ENCODE data around the gene SESTD1.
"Not testable (repeated sequence)": the region's sequence is repeated elsewhere in the genome, so short reads cannot be mapped to it uniquely, and the experiment has no call there.

The SESTD1 gene

GRCh38 chr2:179106342-179106675 is 158.3 kb downstream of the SESTD1 start:
- no peak for DNase-seq (ENCODE audit: low spot score)

- no peak for DNase-seq (ENCODE audit: low spot score)
These were observed 159.9 kb downstream of the SESTD1 start for GRCh38 chr2:179104736-179105135.

DNA sequence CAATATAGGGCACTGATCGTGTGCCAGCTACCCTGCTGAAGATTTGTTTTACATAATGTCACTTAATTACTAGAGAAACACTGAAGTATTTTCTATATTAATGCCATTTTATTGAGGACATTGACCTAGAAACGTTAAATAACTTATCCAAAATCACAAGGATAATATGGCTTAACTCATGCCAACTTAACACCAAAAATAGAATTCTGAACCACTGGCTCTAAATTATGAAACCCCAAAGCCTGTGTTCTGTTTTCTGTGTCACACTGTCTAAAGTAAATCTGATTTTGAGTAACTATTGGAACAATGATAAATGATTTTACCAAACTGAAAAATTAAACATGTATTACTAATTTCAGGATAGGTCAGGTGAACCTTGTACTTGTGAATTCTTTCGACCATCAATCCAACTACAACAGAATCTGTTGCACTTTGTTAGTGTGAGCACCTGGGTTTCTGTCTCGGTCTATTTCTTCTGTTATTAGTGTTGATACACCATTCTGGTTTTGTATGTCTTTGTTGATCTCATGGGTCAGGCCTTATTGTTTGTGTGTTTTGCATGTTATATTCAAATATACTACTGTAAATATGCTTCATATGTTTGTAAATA is 166.4 kb downstream of the SESTD1 start:
- no peak for DNase-seq (ENCODE audit: low spot score)

GRCh38 chr2:179097131-179097530 is 167.5 kb downstream of the SESTD1 start:
- no peak for DNase-seq (ENCODE audit: low spot score)

GRCh38 chr2:179096090-179096489 is 168.5 kb downstream of the SESTD1 start:
- DNase-seq (ENCODE audit: low spot score): no peak

DNA sequence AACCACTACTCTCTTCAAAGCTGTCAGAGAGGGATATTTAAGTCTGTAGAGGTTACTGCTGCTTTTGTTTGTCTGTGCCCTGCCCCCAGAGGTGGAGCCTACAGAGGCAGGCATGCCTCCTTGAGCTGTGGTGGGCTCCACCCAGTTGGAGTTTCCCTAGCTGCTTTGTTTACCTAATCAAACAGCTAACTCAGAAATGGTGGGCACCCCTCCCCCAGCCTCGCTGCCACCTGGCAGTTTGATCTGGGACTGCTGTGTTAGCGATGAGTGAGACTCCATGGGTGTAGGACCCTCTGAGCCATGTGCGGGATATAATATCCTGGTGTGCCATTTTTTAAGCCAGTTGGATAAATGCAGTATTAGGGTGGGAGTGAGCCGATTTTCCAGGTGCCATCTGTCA is 171.7 kb downstream of the SESTD1 start:
- not testable (repeated sequence) for DNase-seq (ENCODE audit: low spot score)

DNA sequence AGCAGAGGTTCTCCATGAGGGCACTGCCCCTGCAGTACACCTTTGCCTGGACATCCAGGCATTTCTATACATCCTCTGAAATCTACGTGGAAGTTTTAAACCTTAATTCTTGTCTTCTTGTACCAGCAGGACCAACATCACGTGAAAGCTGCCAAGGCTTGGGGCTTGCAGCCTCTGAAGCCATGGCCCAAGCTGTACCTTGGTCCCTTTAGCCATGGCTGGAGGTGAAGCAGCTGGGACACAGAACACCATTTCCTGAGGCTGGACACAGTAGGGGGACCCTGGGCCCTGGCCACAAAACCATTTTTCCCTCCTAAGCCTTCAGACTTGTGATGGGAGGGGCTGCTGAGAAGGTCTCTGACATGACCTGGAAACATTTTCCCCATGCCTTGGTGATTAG is 181.9 kb downstream of the SESTD1 start:
- DNase-seq (ENCODE audit: low spot score): no peak

GRCh38 chr2:179081954-179082353 is 182.7 kb downstream of the SESTD1 start:
- no peak for DNase-seq (ENCODE audit: low spot score)

DNA sequence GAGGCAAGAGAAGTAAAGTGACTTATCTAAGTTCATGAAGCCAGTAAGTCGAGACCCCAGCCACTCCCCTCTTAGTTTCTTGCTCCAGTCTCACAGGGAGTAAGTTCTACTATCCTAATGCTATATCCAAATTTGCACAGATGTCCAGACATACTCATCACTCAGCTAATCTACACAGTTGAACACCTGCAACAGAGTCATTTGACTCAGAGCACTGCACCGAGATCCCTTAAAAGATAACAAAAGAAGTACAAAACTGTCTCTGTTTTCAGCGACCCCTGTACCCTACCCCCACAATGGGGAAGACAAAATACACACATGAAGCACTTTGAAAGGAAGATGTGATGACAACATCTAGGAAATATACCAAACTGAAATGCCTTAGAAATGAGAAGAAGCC is 192.1 kb downstream of the SESTD1 start:
- DNase-seq (ENCODE audit: low spot score): no peak

GRCh38 chr2:179071810-179072355 is 192.7 kb downstream of the SESTD1 start:
- DNase-seq (ENCODE audit: low spot score): no peak

DNA sequence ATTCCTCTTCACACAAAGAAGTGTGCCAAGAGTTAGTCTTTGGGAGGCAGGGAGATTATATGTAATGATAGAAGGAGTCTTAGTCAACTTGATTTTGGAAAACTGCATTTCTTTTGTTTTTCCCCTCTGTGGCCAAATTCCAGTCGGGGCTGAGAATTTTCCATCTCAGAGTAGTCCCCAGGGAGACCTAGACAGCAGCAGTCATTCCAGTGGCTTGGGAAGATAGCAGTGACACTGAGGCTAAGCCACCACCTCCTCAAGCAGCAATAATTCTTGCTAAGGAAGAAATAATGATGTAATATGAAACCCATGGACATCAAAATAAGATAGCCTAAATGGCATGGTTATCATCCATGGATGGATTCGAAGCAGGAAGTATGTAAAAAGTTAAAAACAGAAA is 193.7 kb downstream of the SESTD1 start:
- no peak for DNase-seq (ENCODE audit: low spot score)

GRCh38 chr2:179069685-179070084 is 194.9 kb downstream of the SESTD1 start:
- no peak for DNase-seq (ENCODE audit: low spot score)

GRCh38 chr2:179068991-179069643 is 195.5 kb downstream of the SESTD1 start:
- DNase-seq (ENCODE audit: low spot score): no peak

DNA sequence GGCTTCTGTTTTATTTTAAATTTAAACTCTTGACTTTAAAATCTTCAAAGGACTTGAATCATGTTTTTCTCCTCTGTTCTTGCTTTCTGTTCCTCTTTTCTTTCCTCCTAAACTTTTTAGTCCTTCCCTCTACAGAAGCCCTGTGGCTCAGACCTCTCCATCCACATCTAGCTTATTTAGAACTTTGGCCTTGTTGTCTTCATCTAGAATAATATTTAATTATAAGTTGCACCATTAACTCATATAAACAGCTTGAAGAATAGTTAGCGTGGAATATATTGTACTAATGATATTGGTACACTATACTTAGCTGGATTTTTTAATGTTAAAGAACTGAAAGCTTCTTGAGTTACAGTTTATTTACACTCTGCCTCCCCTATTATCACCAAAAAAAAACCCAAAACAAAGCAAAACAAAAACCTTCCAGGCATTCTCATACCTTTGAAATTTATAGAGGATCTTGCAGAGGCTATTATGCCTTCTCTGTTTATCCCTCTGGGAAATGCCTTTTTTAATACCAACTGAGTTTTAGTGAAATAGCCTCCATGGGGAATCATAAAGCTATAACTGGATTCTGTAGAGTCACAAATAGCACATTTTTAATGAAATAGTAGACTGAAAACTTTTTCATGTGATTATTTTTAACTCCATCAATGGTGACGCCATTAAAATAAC is 205.5 kb downstream of the SESTD1 start:
- DNase-seq (ENCODE audit: low spot score): no peak

- no peak for DNase-seq (ENCODE audit: low spot score)
These were observed 206.9 kb downstream of the SESTD1 start for GRCh38 chr2:179057737-179058136.

DNA sequence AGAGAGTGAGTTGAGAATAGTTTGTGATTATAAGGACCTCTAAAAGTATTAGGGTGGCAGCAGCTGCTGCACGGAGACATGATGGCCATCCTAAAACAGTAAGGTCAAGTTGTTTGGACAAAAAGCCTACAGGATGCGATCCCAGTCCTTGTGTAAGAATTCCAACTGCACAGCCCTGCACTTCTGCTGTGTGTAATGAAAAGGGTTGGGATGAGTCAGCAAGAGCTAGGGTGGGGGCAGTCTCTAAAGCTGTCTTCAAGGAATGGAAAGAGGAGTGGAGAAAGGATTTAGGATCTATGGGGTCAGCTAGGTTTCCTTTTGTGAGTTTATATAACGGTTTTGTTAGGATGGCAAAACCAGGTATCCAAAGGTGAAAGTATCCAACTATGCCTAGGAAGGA is 211.1 kb downstream of the SESTD1 start:
- DNase-seq (ENCODE audit: low spot score): not testable (repeated sequence)
